Measurements from ENCODE around the gene ACP7. TPM values are rescaled to one million over a fixed set of nuclear protein-coding genes. Genes with fewer than 3 reads are reported as not detected.

Gene ACP7
- total RNA-seq, 2 donors from 2014 or later, result not detected

DNA sequence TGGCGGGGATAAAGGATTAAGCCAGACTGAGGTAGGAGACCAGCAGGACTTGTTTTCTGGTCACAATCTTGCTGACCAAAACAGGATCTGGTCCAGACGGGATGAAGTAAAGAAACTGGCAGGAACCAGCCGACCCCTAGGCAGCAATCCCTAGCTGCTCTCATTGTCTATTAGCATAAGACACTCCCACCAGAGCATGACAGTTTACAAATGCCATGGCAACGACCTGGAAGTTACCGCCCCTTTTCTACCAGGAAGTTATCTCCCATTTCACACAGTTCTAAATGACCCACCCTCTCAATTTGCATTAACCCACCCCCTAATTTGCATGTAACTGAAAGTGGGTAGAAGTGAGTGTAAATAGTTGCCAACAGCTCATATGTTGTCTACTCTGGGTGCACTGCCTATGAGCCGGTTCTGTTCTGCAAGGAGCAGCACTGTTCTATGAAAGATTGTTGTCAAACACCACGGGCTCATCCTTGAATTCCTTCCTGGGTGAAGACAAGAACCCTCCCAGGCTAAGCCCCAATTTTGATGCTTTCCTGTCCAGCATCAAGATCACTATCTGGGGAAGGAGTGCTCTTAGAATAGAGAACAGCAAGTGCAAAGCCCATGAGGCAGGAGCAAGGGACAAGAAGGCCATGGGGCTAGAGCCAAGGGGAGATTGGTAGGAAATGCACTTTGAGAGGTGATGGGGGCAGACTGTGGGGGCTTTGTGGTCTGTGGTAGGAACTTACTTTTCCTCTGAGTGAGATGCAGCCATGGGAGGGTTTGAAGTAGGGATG lies 37.9 kb upstream of the ACP7 start:
- TF ChIP-seq CTCF (IDR thresholded peaks at IDR 0.05), result no peak
- no peak for DNase-seq (ENCODE audit: low spot score)
- no peak overlapping the region for H3K4me3 ChIP-seq

GRCh38 chr19:39047073-39047472 lies 37.1 kb upstream of the ACP7 start:
- TF ChIP-seq CTCF (IDR thresholded peaks at IDR 0.05), result no peak
- H3K27me3 ChIP-seq, result no peaks in the 10 kb centered on the region
- DNase-seq (ENCODE audit: low spot score), result no peak
- no peaks in the 10 kb centered on the region for H3K36me3 ChIP-seq
- no peak overlapping the region for H3K27ac ChIP-seq
- no peaks in the 10 kb centered on the region for H3K4me1 ChIP-seq
- H3K9me3 ChIP-seq, result no peaks in the 10 kb centered on the region
- H3K4me3 ChIP-seq, result no peak overlapping the region

More for the DNA sequence above, 37.9 kb upstream of the ACP7 start:
- Histone ChIP-seq H3K9me3 (no peaks in the 10 kb centered on the region), H3K36me3 (no peaks in the 10 kb centered on the region), H3K27ac (no peak overlapping the region), H3K4me1 (no peaks in the 10 kb centered on the region), H3K27me3 (no peaks in the 10 kb centered on the region)

DNA sequence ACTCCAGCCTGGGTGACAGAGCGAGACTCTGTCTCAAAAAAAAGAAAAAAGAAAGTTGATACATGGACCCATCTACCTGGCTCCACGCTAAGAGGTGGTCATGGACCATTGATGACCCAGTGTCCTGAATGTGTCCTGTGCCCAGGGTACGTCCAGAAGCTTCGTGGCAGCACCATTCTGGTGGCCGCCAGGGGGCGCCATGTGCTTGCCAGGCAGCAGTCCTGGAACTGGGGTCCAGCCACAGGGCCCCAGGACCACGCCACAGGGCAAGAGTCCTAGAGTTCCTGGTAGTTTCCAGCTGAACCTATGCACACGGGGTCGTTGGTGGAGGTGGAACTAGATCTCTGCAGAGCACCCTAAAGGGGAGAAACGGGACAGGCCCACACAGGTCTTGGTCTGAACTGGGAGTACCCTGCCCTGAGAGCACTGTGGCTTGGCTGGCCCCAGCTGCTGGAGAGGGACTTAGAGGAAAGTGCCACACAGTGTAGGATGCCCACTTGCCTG lies 31.9 kb upstream of the ACP7 start:
- no peak overlapping the region for H3K27ac ChIP-seq
- no peaks in the 10 kb centered on the region for H3K36me3 ChIP-seq
- peak; percentile 64 for DNase-seq (ENCODE audit: low spot score)
- TF ChIP-seq CTCF (IDR thresholded peaks at IDR 0.05), result peak; percentile 50 to 77
- H3K9me3 ChIP-seq, result peaks cover 0 to 4% of the 10 kb centered on the region in 2 donors
- no peak overlapping the region for H3K4me3 ChIP-seq
- H3K27me3 ChIP-seq, result no peaks in the 10 kb centered on the region
- H3K4me1 ChIP-seq, result no peaks in the 10 kb centered on the region

GRCh38 chr19:39052846-39053245 lies 31.3 kb upstream of the ACP7 start:
- no peak for TF ChIP-seq CTCF (IDR thresholded peaks at IDR 0.05)
- Histone ChIP-seq H3K4me1 (no peaks in the 10 kb centered on the region), H3K36me3 (no peaks in the 10 kb centered on the region), H3K27ac (no peak overlapping the region), H3K4me3 (no peak overlapping the region), H3K27me3 (no peaks in the 10 kb centered on the region), H3K9me3 (peaks cover 0 to 4% of the 10 kb centered on the region in 2 donors)
- DNase-seq (ENCODE audit: low spot score), result no peak

- no peak for TF ChIP-seq CTCF (IDR thresholded peaks at IDR 0.05)
- Histone ChIP-seq H3K4me1 (no peaks in the 10 kb centered on the region), H3K27ac (no peak overlapping the region), H3K27me3 (no peaks in the 10 kb centered on the region), H3K36me3 (no peaks in the 10 kb centered on the region), H3K9me3 (peaks cover 0 to 4% of the 10 kb centered on the region in 2 donors), H3K4me3 (no peak overlapping the region)
- DNase-seq (ENCODE audit: low spot score), result no peak
Measured at GRCh38 chr19:39053276-39054090, 30.7 kb upstream of the ACP7 start.

Measured in right atrium auricular region (tissue), 2 donors.